Measurements from ENCODE around the gene POLR1G. TPM values are rescaled to one million over a fixed set of nuclear protein-coding genes. Genes with fewer than 3 reads are reported as not detected.

POLR1G gene
- total and polyA plus RNA-seq, 9 of the 15 experiments (the other 6 are each of a cell fraction or from before 2014, with no cell fraction given): 3.0 to 50.1 (median 27.4) TPM

DNA sequence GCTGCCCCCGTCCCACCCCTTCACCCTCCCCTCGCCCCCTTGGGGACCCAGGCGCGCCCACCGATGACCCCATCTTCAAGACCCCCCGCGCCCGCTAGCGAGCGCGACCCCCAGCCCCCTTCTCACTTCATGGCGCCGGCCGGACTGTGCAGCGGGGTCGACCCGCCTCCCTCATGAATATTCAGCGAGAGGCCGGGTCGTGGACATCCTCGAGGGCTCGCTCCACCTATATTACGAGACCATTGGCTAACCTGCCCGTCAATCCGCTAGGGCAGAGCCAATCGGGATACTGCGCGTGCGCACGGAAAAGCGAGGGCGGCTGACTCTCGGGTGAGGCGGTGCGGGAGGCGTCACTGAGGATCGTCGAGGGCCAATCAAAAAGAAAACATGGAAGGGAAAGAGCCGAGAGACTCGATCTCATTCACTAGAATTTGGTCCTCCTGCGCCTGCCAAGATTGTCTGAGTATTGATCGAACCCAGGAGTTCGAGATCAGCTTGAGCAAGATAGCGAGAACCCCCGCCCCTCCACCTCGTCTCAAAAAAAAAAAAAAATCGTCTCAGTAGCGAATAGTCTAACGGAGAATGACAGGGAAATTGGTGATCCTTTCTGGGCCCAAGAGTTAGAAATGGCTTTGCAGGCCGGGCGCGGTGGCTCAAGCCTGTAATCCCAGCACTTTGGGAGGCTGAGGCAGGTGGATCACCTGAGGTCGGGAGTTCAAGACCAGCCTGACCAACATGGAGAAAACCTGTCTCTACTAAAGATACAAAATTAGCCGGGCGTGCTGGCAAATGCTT, 35.8 kb upstream of the POLR1G start, which contains the start of gene ERCC2 (continued):
- TF ChIP-seq, protein P1, sequence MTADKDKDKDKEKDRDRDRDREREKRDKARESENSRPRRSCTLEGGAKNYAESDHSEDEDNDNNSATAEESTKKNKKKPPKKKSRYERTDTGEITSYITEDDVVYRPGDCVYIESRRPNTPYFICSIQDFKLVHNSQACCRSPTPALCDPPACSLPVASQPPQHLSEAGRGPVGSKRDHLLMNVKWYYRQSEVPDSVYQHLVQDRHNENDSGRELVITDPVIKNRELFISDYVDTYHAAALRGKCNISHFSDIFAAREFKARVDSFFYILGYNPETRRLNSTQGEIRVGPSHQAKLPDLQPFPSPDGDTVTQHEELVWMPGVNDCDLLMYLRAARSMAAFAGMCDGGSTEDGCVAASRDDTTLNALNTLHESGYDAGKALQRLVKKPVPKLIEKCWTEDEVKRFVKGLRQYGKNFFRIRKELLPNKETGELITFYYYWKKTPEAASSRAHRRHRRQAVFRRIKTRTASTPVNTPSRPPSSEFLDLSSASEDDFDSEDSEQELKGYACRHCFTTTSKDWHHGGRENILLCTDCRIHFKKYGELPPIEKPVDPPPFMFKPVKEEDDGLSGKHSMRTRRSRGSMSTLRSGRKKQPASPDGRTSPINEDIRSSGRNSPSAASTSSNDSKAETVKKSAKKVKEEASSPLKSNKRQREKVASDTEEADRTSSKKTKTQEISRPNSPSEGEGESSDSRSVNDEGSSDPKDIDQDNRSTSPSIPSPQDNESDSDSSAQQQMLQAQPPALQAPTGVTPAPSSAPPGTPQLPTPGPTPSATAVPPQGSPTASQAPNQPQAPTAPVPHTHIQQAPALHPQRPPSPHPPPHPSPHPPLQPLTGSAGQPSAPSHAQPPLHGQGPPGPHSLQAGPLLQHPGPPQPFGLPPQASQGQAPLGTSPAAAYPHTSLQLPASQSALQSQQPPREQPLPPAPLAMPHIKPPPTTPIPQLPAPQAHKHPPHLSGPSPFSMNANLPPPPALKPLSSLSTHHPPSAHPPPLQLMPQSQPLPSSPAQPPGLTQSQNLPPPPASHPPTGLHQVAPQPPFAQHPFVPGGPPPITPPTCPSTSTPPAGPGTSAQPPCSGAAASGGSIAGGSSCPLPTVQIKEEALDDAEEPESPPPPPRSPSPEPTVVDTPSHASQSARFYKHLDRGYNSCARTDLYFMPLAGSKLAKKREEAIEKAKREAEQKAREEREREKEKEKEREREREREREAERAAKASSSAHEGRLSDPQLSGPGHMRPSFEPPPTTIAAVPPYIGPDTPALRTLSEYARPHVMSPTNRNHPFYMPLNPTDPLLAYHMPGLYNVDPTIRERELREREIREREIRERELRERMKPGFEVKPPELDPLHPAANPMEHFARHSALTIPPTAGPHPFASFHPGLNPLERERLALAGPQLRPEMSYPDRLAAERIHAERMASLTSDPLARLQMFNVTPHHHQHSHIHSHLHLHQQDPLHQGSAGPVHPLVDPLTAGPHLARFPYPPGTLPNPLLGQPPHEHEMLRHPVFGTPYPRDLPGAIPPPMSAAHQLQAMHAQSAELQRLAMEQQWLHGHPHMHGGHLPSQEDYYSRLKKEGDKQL (CRISPR knock-in tag; IDR thresholded peaks at IDR 0.05; ENCODE audit: borderline replicate concordance): no peak
- TF ChIP-seq NR3C1 (CRISPR knock-in tag; IDR thresholded peaks at IDR 0.05) (no peak), PTBP1 (IDR thresholded peaks at IDR 0.05; ENCODE audit: low read depth, low read length) (no peak), RBM15 (IDR thresholded peaks at IDR 0.05; ENCODE audit: insufficient read depth, low read length) (no peak), NONO (IDR thresholded peaks at IDR 0.05; ENCODE audit: low read depth in 2 of 2, low read length in 1 of 2) (no peak)
- TF ChIP-seq, protein P2, sequence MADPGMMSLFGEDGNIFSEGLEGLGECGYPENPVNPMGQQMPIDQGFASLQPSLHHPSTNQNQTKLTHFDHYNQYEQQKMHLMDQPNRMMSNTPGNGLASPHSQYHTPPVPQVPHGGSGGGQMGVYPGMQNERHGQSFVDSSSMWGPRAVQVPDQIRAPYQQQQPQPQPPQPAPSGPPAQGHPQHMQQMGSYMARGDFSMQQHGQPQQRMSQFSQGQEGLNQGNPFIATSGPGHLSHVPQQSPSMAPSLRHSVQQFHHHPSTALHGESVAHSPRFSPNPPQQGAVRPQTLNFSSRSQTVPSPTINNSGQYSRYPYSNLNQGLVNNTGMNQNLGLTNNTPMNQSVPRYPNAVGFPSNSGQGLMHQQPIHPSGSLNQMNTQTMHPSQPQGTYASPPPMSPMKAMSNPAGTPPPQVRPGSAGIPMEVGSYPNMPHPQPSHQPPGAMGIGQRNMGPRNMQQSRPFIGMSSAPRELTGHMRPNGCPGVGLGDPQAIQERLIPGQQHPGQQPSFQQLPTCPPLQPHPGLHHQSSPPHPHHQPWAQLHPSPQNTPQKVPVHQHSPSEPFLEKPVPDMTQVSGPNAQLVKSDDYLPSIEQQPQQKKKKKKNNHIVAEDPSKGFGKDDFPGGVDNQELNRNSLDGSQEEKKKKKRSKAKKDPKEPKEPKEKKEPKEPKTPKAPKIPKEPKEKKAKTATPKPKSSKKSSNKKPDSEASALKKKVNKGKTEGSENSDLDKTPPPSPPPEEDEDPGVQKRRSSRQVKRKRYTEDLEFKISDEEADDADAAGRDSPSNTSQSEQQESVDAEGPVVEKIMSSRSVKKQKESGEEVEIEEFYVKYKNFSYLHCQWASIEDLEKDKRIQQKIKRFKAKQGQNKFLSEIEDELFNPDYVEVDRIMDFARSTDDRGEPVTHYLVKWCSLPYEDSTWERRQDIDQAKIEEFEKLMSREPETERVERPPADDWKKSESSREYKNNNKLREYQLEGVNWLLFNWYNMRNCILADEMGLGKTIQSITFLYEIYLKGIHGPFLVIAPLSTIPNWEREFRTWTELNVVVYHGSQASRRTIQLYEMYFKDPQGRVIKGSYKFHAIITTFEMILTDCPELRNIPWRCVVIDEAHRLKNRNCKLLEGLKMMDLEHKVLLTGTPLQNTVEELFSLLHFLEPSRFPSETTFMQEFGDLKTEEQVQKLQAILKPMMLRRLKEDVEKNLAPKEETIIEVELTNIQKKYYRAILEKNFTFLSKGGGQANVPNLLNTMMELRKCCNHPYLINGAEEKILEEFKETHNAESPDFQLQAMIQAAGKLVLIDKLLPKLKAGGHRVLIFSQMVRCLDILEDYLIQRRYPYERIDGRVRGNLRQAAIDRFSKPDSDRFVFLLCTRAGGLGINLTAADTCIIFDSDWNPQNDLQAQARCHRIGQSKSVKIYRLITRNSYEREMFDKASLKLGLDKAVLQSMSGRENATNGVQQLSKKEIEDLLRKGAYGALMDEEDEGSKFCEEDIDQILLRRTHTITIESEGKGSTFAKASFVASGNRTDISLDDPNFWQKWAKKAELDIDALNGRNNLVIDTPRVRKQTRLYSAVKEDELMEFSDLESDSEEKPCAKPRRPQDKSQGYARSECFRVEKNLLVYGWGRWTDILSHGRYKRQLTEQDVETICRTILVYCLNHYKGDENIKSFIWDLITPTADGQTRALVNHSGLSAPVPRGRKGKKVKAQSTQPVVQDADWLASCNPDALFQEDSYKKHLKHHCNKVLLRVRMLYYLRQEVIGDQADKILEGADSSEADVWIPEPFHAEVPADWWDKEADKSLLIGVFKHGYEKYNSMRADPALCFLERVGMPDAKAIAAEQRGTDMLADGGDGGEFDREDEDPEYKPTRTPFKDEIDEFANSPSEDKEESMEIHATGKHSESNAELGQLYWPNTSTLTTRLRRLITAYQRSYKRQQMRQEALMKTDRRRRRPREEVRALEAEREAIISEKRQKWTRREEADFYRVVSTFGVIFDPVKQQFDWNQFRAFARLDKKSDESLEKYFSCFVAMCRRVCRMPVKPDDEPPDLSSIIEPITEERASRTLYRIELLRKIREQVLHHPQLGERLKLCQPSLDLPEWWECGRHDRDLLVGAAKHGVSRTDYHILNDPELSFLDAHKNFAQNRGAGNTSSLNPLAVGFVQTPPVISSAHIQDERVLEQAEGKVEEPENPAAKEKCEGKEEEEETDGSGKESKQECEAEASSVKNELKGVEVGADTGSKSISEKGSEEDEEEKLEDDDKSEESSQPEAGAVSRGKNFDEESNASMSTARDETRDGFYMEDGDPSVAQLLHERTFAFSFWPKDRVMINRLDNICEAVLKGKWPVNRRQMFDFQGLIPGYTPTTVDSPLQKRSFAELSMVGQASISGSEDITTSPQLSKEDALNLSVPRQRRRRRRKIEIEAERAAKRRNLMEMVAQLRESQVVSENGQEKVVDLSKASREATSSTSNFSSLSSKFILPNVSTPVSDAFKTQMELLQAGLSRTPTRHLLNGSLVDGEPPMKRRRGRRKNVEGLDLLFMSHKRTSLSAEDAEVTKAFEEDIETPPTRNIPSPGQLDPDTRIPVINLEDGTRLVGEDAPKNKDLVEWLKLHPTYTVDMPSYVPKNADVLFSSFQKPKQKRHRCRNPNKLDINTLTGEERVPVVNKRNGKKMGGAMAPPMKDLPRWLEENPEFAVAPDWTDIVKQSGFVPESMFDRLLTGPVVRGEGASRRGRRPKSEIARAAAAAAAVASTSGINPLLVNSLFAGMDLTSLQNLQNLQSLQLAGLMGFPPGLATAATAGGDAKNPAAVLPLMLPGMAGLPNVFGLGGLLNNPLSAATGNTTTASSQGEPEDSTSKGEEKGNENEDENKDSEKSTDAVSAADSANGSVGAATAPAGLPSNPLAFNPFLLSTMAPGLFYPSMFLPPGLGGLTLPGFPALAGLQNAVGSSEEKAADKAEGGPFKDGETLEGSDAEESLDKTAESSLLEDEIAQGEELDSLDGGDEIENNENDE (IDR thresholded peaks at IDR 0.05; ENCODE audit: low read depth, low read length): no peak
- TF ChIP-seq, protein P3, sequence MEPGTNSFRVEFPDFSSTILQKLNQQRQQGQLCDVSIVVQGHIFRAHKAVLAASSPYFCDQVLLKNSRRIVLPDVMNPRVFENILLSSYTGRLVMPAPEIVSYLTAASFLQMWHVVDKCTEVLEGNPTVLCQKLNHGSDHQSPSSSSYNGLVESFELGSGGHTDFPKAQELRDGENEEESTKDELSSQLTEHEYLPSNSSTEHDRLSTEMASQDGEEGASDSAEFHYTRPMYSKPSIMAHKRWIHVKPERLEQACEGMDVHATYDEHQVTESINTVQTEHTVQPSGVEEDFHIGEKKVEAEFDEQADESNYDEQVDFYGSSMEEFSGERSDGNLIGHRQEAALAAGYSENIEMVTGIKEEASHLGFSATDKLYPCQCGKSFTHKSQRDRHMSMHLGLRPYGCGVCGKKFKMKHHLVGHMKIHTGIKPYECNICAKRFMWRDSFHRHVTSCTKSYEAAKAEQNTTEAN (CRISPR knock-in tag; IDR thresholded peaks at IDR 0.05): no peak

Measured in K562 (cell line).